Measurements from ENCODE around the gene GABPB1. TPM values are rescaled to one million over a fixed set of nuclear protein-coding genes. Genes with fewer than 3 reads are reported as not detected.

GABPB1 gene
- total RNA-seq, 1 experiment from 2014 or later, result 45.0 TPM

DNA sequence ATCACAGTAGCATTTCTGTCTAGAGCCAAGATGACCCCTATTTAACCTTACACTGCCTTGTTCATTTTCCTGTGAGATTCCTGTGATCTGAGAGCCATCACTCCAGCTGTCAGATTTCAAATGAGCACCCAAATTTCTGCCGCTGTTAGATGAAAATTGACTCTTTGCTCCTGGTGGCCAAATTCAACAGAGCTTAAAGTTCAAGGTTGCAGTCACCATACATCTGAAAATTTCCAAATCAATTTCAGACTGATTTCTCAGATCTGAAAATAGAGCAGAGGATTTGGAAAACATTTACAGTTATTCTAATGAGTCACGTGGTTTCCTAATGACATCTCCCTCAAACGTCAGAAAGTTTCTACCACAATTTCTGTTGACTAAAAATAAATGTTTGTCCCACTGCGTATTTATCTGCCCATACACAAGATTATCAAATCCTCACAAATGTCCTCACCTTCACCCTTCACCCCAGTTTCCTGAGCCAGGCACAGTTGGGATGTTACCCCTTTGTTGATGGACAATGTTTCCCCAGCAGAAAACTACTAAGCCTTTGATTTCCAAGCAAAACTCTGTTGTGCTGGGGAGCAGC, 105.9 kb downstream of the GABPB1 start:
- Histone ChIP-seq H4K91ac (ENCODE audit: insufficient read length, low read depth, low read length) (no peak overlapping the region), H3K79me2 (ENCODE audit: insufficient read depth, low read length) (no peaks in the 10 kb centered on the region), H3K27ac (ENCODE audit: insufficient read length, low read depth, low read length) (no peak overlapping the region), H2BK12ac (ENCODE audit: insufficient read length, low read depth, low read length) (no peak overlapping the region), H3T11ph (ENCODE audit: low read length) (no peak overlapping the region), H3K4me1 (ENCODE audit: insufficient read depth, low read length) (no peaks in the 10 kb centered on the region), H3K79me1 (ENCODE audit: insufficient read depth, low read depth, low read length, poor library complexity, severe bottlenecking) (no peaks in the 10 kb centered on the region), H3K23ac (ENCODE audit: insufficient read length, low read depth, low read length) (no peak overlapping the region), H2BK120ac (ENCODE audit: low read depth, low read length, poor library complexity, severe bottlenecking) (no peak overlapping the region), H2BK20ac (ENCODE audit: low read depth, low read length, poor library complexity, severe bottlenecking) (no peak overlapping the region), H3K18ac (ENCODE audit: insufficient read length, low read depth, low read length) (no peak overlapping the region), H2AK5ac (ENCODE audit: insufficient read length, low read length) (no peak overlapping the region), H4K20me1 (ENCODE audit: control insufficient read depth, insufficient read depth, insufficient read length) (no peaks in the 10 kb centered on the region), H3K27me3 (ENCODE audit: insufficient read depth, low read length) (no peaks in the 10 kb centered on the region), H3K56ac (ENCODE audit: insufficient read length, low read depth, low read length) (no peak overlapping the region), H2BK5ac (ENCODE audit: insufficient read length, low read length) (no peak overlapping the region), H4K5ac (ENCODE audit: insufficient read length, low read depth, low read length) (no peak overlapping the region), H2BK15ac (ENCODE audit: low read depth, low read length) (no peak overlapping the region), H3K4ac (ENCODE audit: low read depth, low read length) (no peak overlapping the region), H3K9me3 (ENCODE audit: control insufficient read depth, low read depth, low read length) (no peaks in the 10 kb centered on the region), H3K9ac (ENCODE audit: extremely low read depth, insufficient read length, low read length) (no peak overlapping the region), H3K14ac (ENCODE audit: insufficient read depth, low read length) (no peak overlapping the region), H3K4me2 (ENCODE audit: insufficient read depth, insufficient read length, low read length) (no peak overlapping the region), H4K8ac (replicated peaks; ENCODE audit: insufficient read length, low read depth, low read length) (no peak overlapping the region), H2AFZ (ENCODE audit: low read length) (no peak overlapping the region), H3K23me2 (ENCODE audit: insufficient read length, low read depth, low read length, poor library complexity, severe bottlenecking) (no peaks in the 10 kb centered on the region)
- H3K4me1 Mint-ChIP-seq, result peaks cover 4 to 6% of the 10 kb centered on the region in 2 experiments; a peak in 3 of 4 replicates
- H3K4me3 Mint-ChIP-seq, result no peak overlapping the region
- H3K27me3 Mint-ChIP-seq (ENCODE audit: low read depth), result peaks cover 3% of the 10 kb centered on the region
- no peaks in the 10 kb centered on the region for H3K36me3 Mint-ChIP-seq (ENCODE audit: insufficient read depth in 1 of 3, low read depth in 3 of 3)
- no CpG with 5 or more reads among the region's 4 CpGs for WGBS (ENCODE audit: extremely low coverage, insufficient read length, low lambda C conversion rate)
- TF ChIP-seq, protein P1, sequence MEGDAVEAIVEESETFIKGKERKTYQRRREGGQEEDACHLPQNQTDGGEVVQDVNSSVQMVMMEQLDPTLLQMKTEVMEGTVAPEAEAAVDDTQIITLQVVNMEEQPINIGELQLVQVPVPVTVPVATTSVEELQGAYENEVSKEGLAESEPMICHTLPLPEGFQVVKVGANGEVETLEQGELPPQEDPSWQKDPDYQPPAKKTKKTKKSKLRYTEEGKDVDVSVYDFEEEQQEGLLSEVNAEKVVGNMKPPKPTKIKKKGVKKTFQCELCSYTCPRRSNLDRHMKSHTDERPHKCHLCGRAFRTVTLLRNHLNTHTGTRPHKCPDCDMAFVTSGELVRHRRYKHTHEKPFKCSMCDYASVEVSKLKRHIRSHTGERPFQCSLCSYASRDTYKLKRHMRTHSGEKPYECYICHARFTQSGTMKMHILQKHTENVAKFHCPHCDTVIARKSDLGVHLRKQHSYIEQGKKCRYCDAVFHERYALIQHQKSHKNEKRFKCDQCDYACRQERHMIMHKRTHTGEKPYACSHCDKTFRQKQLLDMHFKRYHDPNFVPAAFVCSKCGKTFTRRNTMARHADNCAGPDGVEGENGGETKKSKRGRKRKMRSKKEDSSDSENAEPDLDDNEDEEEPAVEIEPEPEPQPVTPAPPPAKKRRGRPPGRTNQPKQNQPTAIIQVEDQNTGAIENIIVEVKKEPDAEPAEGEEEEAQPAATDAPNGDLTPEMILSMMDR (conservative IDR thresholded peaks at IDR 0.05), result no peak
- no peak for DNase-seq
- H3K9me3 Mint-ChIP-seq, result no peaks in the 10 kb centered on the region
- H3K27ac Mint-ChIP-seq, result no peak overlapping the region
